Midbrain (tissue), 1 donor: Measurements from ENCODE around the gene CEP152.
"Not testable (repeated sequence)": the region's sequence is repeated elsewhere in the genome, so short reads cannot be mapped to it uniquely, and the experiment has no call there.

Experiments used
- DNase-seq: peaks from one replicate; lab custom pipeline; 2025; lab: John Stamatoyannopoulos, UW

Gene CEP152

GRCh38 chr15:48810414-48811324 lies at the start of gene CEP152:
Gene CEP152 (minus strand): TSS chr15:48811069. CDS start chr15:48805649, 5,420 bp downstream.
- peak; percentile 94 for DNase-seq

GRCh38 chr15:48859426-48859825 lies 48.6 kb upstream of the CEP152 start:
- no peak for DNase-seq

GRCh38 chr15:48858401-48858800 lies 47.5 kb upstream of the CEP152 start:
- no peak for DNase-seq

- DNase-seq = no peak
These were observed 46.1 kb upstream of the CEP152 start for GRCh38 chr15:48856942-48857341.

GRCh38 chr15:48855501-48856440 lies 44.9 kb upstream of the CEP152 start:
- peak; percentile 15 for DNase-seq

- DNase-seq = not testable (repeated sequence)
These were observed 43.6 kb upstream of the CEP152 start for GRCh38 chr15:48854434-48854833.

- DNase-seq = no peak
These were observed 41.1 kb upstream of the CEP152 start for GRCh38 chr15:48851956-48852355.

GRCh38 chr15:48850648-48851047 lies 39.8 kb upstream of the CEP152 start:
- DNase-seq = no peak

GRCh38 chr15:48845123-48845522 lies 34.3 kb upstream of the CEP152 start:
- no peak for DNase-seq

- no peak for DNase-seq
These were observed 31.6 kb upstream of the CEP152 start for GRCh38 chr15:48842501-48842900.

- no peak for DNase-seq
These were observed 23.9 kb upstream of the CEP152 start for GRCh38 chr15:48834756-48835155.

- DNase-seq = no peak
These were observed 22.8 kb upstream of the CEP152 start for GRCh38 chr15:48833526-48834239.

GRCh38 chr15:48832648-48833047 lies 21.8 kb upstream of the CEP152 start:
- DNase-seq = no peak

GRCh38 chr15:48828906-48829305 lies 18.0 kb upstream of the CEP152 start:
- DNase-seq = no peak

GRCh38 chr15:48828471-48828870 lies 17.6 kb upstream of the CEP152 start:
- DNase-seq = no peak

- no peak for DNase-seq
These were observed 14.2 kb upstream of the CEP152 start for GRCh38 chr15:48825075-48825474.

- no peak for DNase-seq
These were observed 12.8 kb upstream of the CEP152 start for GRCh38 chr15:48823706-48824105.

- no peak for DNase-seq
These were observed 12.4 kb upstream of the CEP152 start for GRCh38 chr15:48823237-48823636.

- DNase-seq = no peak
These were observed 3.4 kb upstream of the CEP152 start for GRCh38 chr15:48814286-48814685.

GRCh38 chr15:48811325-48811958 lies 573 bp upstream of the CEP152 start:
- DNase-seq = no peak

GRCh38 chr15:48806151-48806550 lies 4.7 kb downstream of the CEP152 start:
- DNase-seq = no peak
